Measurements from ENCODE around the gene ELMOD3. TPM values are rescaled to one million over a fixed set of nuclear protein-coding genes. Genes with fewer than 3 reads are reported as not detected.
A peak's percentile ranks its signal among the peaks of the same experiment; 100 is the strongest.

ELMOD3 gene
- polyA plus RNA-seq, 3 donors: 6.1 to 53.3 (median 7.2) TPM

GRCh38 chr2:85367180-85367579 lies 12.6 kb downstream of the ELMOD3 start:
- Mint-ChIP-seq H3K27me3 (ENCODE audit: low read depth in 3 of 3) (no peaks in the 10 kb centered on the region), H3K9me3 (no peaks in the 10 kb centered on the region), H3K27ac (peak overlapping the region in 1 of 7 donors; percentile 31), H3K4me3 (no peak overlapping the region), H3K36me3 (peaks cover 50 to 57% of the 10 kb centered on the region in 2 donors), H3K4me1 (no peaks in the 10 kb centered on the region)
- no peaks in the 10 kb centered on the region for H3K9me3 ChIP-seq (replicated peaks in 1 of 2; ENCODE audit: control insufficient read depth in 1 of 2, insufficient read depth in 1 of 2, low read length in 2 of 2)
- H3K4me3 ChIP-seq (replicated peaks in 1 of 3; ENCODE audit: low read depth in 2 of 3, low read length in 3 of 3): no peak overlapping the region
- no peak overlapping the region for H3K9ac ChIP-seq (ENCODE audit: insufficient read depth, low read length, poor library complexity, severe bottlenecking)
- no peak for TF ChIP-seq CTCF (IDR thresholded peaks at IDR 0.05)
- DNase-seq: no peak
- no peak overlapping the region for H3K27ac ChIP-seq (ENCODE audit: low read depth in 1 of 2, low read length in 2 of 2)
- peaks cover 19 to 64% of the 10 kb centered on the region in 2 donors for H3K36me3 ChIP-seq (replicated peaks in 1 of 2; ENCODE audit: control insufficient read depth in 1 of 2, insufficient read depth in 2 of 2, low read length in 2 of 2)
- H3K4me1 ChIP-seq (ENCODE audit: control insufficient read depth in 1 of 2, insufficient read depth in 2 of 2, low read length in 2 of 2): no peaks in the 10 kb centered on the region
- no peaks in the 10 kb centered on the region for H3K79me2 ChIP-seq (ENCODE audit: insufficient read depth, low read length)
- no peaks in the 10 kb centered on the region for H4K20me1 ChIP-seq (ENCODE audit: insufficient read depth, low read length)
- H2AFZ ChIP-seq (ENCODE audit: insufficient read depth, low read depth, low read length, poor library complexity, severe bottlenecking): no peak overlapping the region
- no peaks in the 10 kb centered on the region for H3K27me3 ChIP-seq (ENCODE audit: control insufficient read depth in 2 of 2, insufficient read depth in 2 of 2, low read length in 2 of 2)
- no peak overlapping the region for H3K4me2 ChIP-seq (replicated peaks; ENCODE audit: extremely low read depth, low read length, poor library complexity, severe bottlenecking)
- WGBS (ENCODE audit: insufficient coverage): 100% methylated on average over 1 of the region's 5 CpGs
- intact Hi-C loops (cut with micrococcal nuclease): no loop called here

- Histone ChIP-seq H3K4me3 (replicated peaks in 1 of 3; ENCODE audit: low read depth in 2 of 3, low read length in 3 of 3) (no peak overlapping the region), H3K9ac (ENCODE audit: insufficient read depth, low read length, poor library complexity, severe bottlenecking) (no peak overlapping the region), H3K36me3 (replicated peaks in 1 of 2; ENCODE audit: control insufficient read depth in 1 of 2, insufficient read depth in 2 of 2, low read length in 2 of 2) (peaks cover 6 to 53% of the 10 kb centered on the region in 2 donors), H3K4me2 (replicated peaks; ENCODE audit: extremely low read depth, low read length, poor library complexity, severe bottlenecking) (no peak overlapping the region), H3K27me3 (ENCODE audit: control insufficient read depth in 2 of 2, insufficient read depth in 2 of 2, low read length in 2 of 2) (no peaks in the 10 kb centered on the region), H4K20me1 (ENCODE audit: insufficient read depth, low read length) (no peaks in the 10 kb centered on the region), H3K9me3 (replicated peaks in 1 of 2; ENCODE audit: control insufficient read depth in 1 of 2, insufficient read depth in 1 of 2, low read length in 2 of 2) (peaks cover 0 to 3% of the 10 kb centered on the region in 2 donors), H2AFZ (ENCODE audit: insufficient read depth, low read depth, low read length, poor library complexity, severe bottlenecking) (no peak overlapping the region), H3K27ac (ENCODE audit: low read depth in 1 of 2, low read length in 2 of 2) (no peak overlapping the region), H3K4me1 (ENCODE audit: control insufficient read depth in 1 of 2, insufficient read depth in 2 of 2, low read length in 2 of 2) (no peaks in the 10 kb centered on the region), H3K79me2 (ENCODE audit: insufficient read depth, low read length) (no peaks in the 10 kb centered on the region)
- Mint-ChIP-seq H3K4me3 (no peak overlapping the region), H3K4me1 (no peaks in the 10 kb centered on the region), H3K36me3 (peaks cover 47 to 48% of the 10 kb centered on the region in 2 donors), H3K27me3 (ENCODE audit: low read depth in 3 of 3) (no peaks in the 10 kb centered on the region), H3K9me3 (peaks cover 0 to 3% (median 0%) of the 10 kb centered on the region in 7 donors), H3K27ac (peak overlapping the region in 1 of 7 donors; percentile 66)
- TF ChIP-seq CTCF (IDR thresholded peaks at IDR 0.05): no peak
- no peak for DNase-seq
- intact Hi-C loops (cut with micrococcal nuclease): no loop called here
Measured at GRCh38 chr2:85368921-85369320, 14.4 kb downstream of the ELMOD3 start.
